GM21529 (cell line): ENCODE results near the gene HPS4.

ENCODE experiments used
- ATAC-seq: cut with Tn5 transposase; IDR thresholded peaks from one replicate; pipeline ENCODE4 v1.9.1; 2021; ENCODE audit not compliant: unreplicated experiment

The HPS4 gene

DNA sequence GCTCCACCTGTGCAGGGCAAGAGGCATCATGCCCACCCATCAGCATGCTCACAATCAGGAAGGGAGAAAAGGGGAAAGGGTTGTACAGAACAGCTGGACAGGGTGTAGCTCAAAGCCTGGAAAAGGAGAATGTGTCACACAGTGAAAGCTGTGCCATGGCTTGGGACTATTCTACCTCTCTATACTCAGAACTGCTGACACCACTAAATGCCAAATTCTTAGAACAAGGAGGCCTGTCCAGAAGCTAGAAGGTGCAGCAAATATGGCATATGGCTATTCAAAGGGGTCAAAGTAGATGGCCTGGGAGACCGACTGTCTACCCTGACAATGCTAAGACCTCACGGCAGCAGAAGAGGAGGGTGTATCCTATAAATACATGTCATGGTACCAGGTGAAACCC is 12.8 kb downstream of the HPS4 start:
- ATAC-seq, result no peak

DNA sequence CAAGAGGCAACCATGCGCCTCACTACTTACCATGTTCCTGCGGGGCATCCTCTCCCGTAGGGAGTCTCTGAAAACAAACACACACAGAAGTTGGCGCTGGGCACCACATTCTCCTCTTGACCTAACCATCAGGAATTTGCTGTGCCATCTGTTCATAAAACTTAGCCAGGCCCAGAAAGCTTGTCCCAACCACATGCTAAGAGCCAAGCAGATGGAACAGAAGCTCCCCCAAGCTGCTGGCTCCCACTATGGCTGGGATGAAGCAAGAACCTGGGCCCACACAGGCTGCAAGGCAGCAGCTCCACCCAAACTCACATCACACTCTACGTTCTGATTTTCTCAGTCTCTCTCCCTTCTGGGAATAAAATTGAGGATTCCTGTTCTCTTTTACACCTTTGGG is 17.4 kb downstream of the HPS4 start:
- ATAC-seq, result no peak

DNA sequence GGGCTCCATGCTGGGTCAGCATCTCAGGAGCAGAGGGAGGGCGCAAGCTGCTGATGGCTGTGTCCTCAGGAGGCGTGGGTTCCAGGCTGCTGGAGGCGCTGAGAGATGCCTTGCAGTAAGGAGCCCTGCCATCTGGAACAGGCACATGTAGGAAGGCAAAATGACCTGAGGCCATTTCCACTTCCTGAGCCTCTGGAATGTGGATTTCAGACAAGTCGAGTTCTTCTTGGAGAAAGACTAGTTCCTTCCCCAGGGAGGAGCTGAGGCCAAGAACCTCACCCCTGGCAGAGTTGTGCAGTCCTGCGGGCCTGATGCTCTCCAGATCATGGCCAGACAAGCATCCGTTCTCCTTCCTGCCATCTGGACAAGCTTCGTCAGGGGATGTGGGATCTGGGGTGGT is 19.3 kb downstream of the HPS4 start:
- ATAC-seq, result no peak

DNA sequence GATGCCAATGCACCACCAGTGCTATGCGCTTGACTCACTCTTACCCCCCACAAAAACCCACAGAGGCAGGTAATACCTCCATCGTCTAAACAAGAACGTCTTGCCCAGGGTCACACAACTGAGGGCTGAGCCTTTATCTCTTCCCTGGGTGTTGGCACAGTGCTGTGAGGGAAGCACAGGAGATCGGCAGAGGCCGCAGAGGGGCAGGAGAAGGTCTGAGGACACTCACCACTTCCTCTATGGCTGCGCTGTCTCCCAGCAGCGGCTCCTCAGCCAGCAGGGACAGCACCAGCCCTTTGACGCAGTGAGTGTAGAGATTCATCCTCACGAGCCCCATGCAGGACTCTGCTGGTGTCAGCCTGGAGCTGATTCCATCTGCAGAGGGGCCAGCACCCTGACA is 19.9 kb downstream of the HPS4 start:
- no peak for ATAC-seq

DNA sequence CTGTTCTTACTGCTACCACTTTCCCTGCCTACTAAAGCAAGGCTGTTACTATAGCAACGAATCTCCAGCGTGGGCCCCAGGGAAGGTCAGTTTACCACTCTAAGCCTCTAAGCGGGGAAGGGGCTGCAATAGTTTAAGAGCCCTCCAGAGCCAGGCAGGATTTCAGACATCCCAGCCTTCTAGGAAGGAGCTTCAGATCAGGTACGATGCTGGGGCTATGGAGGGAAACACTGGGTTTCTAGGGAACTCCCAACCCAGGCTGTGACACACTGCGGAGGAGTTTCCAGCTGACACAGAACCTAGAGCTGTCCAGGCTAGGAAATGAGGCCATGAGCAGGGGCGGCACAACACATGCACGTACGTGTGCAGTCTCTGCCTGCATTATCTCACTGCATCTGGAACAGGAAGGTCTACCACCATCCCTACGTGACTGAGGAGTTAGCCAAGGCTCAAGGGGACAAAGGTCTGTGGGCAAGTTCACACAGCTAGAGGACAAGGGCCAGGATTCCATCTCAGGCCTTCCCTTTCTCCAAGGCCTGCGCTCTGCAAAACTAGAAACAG is 20.4 kb downstream of the HPS4 start:
- no peak for ATAC-seq

DNA sequence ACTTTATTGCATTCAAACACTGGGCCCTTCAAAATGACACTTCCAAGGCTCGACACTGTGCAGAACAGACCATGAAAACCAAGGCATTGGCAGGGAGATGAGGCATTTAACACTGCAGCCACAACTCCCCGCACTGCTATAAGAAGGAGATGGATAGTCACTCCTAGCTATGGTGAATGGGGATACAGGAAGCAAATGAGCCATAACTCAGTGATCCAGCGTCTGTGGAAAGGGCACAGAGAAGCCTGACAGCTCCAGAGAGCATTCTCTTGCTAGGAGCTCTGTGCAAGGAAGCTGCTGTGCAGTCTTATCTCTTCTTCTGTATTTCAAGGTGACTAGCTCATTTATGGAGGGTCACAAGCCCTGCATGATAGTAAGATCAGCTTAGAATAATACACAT is 20.9 kb downstream of the HPS4 start:
- ATAC-seq, result no peak

DNA sequence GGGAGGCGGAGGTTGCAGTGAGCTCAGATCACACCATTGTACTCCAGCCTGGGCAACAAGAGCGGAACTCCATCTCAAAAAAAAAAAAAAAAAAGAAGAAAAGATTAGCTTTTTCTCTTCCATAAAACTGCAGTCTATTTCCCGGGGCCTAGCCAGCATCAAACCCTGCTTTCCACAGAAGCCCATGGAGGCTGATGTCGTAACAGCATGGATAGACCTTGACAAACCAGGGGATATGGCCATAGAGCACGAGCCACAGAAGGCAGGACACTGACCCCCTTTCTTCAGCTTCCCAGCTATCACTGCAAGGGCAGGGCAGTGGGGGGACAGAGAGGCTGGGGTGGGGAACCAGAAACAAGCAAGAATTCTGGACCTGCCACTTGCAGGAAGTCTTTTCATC is 21.5 kb downstream of the HPS4 start:
- no peak for ATAC-seq

DNA sequence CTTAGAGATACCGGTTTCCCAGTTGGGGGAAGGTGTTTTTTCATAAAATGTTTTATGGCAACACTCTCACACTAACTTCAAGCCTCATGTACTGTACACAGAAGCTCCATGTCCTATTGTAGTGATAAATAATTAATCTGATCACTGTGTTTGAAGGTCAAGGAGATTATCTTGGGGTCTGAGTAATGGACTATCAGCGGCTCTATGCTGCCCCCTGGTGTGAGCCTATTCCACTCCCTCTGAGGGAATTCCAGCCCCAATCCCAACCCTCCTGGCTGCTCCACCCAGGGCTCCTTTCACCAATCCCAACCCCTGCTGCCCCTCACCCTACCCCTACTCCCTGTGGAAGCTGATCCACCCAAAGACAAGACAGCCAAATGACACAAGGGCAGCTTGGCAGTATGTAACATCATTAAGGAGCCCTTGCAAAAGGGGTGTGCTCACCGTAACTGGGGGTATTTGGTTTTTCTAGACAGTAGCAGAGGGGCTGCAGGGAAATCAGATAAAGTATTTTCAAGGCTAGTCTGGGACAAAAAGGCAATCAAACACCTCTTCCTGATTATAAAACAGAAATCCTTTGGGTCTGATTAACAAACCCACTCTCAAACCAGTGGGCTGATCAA is 22.3 kb downstream of the HPS4 start:
- ATAC-seq, result no peak

DNA sequence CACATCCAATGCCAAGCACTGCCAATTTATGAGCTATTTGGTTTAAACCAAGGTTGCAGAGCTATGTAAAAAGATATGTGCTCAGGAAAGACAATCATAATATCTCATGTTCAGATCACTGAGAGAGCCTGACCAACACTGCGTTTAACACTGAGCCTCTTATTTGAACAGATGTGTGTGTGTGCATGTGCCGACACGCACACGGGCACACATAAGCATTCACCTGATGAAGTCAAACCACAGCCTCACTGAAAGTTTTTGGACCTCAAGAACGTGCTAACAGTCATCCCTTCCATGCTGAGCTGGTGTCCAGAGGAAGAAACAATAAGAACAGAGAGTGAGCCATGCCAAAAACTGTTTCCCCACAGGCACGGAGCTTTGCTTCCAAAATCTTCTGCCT is 23.4 kb downstream of the HPS4 start:
- ATAC-seq, result no peak

DNA sequence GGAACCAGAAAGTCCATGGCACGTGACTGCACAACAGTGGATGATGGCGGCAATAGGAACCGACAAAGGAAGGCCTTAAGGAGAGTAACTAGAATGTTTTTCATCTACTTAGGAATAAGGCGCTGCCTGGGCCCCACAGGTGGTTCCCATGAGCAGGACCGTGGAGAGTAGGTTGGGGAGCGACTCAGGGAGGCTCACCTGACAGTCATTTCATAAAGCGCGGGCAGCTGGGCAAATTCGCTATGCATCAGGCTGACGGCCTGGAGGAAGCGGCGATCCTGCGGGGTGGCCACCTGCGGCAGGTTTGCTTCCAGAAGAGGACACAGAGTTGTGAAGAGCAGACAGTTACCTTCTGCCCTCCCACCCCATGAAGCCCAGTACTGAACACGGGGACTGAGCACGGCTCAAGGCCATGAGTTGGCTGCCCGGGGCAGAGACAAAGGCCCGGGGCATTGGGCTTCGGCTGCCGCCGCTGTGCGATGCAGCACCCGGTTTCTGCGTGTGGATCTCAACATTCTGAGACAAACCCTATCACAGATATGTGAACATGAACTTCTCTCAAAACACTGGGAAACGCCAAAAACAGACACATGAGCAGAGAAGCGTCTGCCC is 25.8 kb downstream of the HPS4 start:
- ATAC-seq, result no peak

DNA sequence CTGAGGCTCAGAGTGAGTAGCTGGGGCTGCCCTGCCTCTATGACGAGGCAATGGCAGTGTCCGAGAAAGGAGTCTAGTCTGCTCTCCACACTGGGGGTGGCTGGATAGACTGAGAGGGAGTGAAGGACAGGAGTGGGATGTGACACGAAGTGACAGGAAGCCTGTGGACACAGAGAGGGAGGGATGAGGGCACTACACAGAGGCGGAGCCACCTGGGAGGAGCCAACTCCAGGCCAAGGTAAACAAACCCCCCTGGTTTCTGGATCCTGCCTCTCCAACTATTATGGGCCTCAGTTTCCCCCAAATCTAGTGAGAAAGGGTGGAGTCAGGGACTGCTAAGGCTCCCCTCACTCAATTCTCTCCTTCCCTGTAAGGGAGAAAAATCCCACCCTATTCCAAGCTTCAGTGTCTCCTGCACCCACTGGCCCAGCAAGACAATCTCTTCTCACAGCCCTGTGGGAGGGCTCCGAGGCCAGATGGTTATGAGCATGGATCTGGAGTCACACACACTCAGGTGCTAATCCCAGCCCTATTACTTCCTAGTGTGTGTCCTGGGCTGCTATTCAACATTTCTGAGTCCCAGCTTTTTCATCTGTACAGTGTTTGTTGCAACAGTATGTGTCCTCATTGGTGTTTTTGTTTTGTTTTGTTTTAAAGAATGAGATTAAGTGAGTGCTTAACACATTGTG is 29.6 kb downstream of the HPS4 start:
- no peak for ATAC-seq

DNA sequence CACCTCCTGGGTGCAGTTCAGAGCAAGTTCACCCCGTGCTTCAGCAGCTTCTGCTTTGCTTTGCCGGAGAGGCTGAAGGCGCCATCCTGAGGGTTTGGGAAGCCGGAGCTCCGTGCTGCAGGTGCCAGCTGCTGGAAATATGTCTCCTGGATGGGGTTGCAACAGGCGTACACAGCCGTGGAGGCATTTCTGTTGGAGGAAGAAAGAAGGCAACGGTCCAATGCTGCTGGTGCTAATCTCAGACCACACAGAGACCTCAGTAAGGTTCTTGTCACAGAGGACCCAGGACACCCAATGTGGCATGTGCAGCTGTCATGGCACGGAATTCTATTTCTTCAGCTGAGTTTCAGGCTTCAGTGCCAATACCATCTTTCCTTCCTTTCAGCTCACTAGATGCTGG is 30.4 kb downstream of the HPS4 start:
- ATAC-seq, result no peak

DNA sequence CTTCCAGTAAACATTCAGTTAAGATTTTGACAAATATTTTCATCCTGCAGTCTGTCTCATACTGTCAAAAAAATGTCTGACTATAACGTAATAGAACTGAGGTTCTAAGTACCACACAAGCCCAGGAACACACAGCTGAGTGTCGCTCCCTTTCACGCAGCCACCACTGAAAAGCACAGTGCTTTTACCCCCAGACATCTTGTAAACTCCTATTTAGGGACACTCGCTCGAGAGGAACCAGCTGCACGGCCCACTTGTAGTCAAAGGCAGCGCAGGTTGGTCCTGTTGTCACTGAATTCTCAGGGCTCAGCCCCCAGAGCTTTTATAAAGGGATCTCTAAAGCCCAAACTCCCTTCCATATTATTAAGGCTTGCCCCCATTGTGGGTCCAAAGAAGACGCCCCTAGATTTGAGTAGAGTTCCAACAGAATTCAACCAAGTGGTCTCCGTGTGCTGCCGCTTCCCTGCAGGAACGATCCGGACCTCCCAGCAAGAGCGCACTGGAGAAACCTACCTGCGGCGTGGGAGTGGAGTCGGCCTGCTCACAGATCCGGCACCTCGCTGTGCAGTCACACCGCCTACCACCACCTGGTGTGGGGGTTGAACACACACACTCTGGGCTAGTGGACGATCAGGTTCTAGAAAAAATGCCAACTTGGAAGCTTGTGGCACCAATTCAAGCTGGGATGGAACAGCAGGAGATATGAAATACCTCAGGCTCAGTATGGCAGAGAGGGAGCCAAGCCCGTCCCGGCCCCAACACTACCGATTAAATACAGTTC is 31.2 kb downstream of the HPS4 start:
- no peak for ATAC-seq

DNA sequence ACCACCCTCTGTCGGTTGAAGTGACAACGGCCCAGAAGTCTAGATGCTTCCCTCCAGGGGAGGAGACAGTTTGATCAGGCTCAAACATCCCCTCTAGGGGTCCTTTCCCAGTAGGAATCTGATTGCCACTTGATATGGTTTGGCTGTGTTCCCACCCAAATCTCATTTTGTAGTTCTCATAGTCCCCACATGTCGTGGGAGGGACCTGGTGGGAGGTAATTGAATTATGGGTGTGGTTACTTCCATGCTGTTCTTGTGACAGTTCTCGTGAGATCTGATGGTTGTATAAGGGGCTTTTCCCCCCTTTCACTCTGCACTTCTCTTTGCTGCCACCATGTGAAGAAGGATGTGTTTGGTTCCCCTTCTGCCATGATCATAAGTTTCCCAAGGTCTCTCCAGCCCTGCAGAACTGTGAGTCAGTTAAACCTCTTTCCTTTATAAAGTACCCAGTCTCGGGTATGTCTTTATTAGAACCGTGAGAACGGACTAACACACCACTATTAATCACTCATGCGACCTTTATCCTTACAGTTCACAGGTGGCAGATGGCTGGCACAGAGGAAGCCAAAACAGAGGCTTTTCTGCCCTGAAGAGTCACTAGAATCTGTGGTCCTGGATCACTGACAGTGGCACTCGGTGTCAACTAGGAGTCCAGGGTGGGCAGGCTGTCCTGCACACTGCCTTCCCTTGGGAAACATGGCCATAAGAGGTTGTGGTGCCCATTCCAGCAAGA is 33.0 kb downstream of the HPS4 start:
- no peak for ATAC-seq

DNA sequence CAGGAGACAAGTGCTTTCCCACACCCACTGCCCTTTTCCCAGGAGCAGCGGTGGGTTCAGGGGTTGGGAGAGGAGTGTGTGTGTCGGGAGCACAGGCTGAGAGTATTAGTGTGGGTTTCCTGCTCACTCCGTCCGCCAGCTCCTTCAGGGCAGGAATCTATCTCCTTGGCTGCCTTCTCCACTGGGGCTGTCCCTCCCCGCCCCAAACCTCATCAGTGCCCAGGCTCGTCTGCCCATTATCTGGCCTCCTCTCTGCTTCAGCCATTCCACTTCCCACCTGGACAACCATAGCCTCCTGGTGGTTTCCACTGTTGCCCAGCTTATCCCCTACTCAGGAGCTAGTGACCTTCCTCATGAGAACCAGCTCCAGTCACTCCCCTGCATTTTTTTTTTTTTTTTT is 34.6 kb downstream of the HPS4 start:
- ATAC-seq, result no peak

DNA sequence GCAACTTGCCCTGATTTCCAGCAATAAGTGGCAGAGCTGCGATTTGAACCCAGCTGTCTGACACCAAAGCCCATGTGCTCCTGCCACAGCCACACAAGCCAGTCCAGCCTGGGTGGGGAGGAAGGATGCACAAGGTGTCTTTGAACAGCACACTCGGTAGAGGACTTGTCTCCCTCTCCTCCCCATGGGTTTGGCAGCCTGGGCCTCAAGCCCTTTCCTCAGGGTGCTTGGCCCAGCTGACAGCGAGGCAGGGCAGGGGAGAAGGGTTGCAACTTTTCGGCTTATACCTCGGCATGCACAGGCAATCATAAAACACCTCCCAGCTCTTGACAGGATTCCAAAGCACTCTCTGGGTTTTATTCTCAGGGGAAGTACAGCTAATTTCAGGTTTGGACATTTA is 35.2 kb downstream of the HPS4 start:
- ATAC-seq, result no peak

DNA sequence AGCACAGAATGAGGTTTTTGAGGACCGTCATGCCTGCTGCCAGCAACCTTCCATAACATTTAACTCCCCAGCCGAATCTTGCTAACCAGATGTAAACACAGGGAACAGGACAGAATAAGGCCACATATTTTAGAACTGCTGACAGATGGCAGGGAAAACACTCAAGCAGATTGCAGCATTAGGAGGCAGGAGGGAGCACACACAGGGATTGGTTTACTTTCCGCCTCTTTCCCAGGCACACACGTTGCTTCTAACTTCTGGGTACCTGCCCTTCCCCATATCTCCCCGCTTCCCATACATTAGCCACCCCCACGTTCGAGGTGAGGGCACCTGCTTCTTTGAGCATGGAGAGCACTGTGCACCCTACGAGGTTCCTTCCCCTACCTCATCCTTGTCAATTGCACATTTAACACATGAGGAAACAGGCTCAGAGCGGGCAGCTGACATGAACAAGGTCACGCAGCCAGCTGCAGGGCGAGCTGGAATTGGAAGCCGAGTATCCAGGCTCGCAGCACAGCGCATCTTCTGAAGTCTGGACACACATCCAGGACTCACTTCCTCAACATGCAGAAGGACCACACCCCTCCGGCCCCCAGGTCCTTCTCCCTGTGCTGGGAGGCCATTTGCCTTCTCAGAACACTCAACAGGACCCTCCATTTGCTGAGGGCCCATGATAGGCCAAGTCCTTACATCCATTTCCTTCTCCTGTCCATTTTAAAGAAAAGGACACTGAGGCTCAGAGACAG is 35.8 kb downstream of the HPS4 start:
- no peak for ATAC-seq

DNA sequence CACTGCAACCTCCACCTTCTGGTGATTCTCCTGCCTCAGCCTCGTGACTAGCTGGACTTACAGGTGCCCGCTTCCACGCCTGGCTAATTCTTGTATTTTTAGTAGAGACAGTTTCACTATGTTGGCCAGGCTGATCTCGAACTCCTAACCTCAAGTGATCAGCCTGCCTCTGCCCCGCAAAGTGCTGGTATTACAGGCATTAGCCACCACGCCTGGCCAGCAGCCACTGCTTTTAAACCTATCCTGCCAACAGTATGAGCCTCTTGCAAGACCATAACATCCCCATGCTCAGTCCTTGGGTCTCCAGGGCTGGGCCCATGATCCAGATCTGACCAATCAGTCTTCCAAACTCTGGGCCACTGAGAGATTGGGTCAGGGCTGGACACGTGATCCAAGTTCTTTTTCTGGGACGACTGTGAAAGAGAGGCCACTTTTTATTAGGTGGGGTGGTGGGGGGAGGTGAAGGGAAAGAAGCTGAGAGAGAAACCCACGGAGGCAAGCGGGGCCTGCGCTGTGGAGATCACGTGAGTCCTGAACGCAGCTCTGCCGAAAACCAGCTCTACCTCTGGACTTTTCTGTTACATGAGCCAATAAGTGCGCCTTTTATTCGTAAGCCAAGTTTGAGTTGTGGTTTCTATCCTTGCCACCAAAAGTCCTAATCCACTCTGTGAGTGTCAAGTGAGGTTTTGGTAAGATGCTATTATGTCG is 36.6 kb downstream of the HPS4 start:
- ATAC-seq, result no peak

DNA sequence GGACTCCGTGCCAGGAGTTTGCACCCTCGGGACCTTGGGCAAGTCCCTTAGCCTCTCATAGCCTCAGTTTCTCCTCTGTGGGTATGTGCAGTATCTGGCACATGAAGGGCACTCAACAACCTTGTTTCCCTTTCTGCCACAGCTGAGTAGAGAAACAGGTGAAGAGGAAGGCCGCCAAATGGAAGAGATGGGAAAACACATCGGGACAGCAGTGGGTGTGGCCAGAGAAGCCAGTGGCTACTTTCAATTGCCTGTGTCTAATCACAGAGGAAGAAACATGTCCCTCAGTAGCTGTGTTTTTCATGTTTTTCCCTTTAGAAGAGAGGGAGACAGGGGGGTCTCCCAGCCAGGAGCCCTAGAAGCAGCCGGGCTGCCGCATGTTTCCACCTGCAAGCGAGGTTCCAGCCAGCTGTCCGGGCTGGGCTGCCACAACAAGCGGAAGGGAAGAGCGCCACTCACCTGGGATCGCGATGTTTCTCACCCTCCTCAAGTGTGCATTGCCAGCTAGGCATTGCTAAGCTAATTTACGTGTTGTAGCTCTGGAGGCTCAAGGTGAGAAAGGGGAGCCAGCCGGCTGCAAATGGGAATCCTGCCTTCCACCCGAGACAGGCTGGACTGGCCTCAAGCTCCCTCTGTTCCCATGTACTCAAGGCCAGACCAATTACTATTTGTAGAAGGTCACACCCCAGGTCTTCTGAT is 37.9 kb downstream of the HPS4 start:
- no peak for ATAC-seq
